Pancreas (tissue), 10 donors: ENCODE data around the gene DRAM2. TPM values are rescaled to one million over a fixed set of nuclear protein-coding genes. Genes with fewer than 3 reads are reported as not detected.

ENCODE experiments used
- ATAC-seq, 4 donors: fragments of 200-7000 bp; cut with Tn5 transposase; one replicate each; pipeline versions ENCODE4 v1.8.0 to v1.9.1; 2020; ENCODE audit warnings: mild to moderate bottlenecking in 4 of 4, moderate library complexity in 4 of 4
- DNase-seq, 6 donors: peaks; one replicate each; pipeline ENCODE4 v3.0.0-alpha.2; 2020
- FAIRE-seq: peaks from 2 replicates; lab custom pipeline; 2012; peaks lifted over from hg19 to GRCh38; lab: Jason Lieb, UNC
- H3K27ac ChIP-seq, 4 donors: fragments of 200-600 bp; sonication (generic); 1 replicate in 3 of 4; 2 replicates in 1 of 4; pipeline versions ENCODE4 v1.5.0 to v1.8.0; 2020
- H3K27me3 ChIP-seq, 4 donors: fragments of 200-600 bp; one replicate each; pipeline ENCODE4 v1.8.0; 2021
- H3K36me3 ChIP-seq, 3 donors: fragments of 200-600 bp; sonication (generic) in 1 of 3; one replicate each; pipeline versions ENCODE4 v1.5.0 to v1.8.0; 2020 to 2021
- H3K4me1 ChIP-seq, 3 donors: fragments of 200-600 bp; one replicate each; pipeline ENCODE4 v1.8.0; 2021
- H3K4me3 ChIP-seq, 4 donors: fragments of 200-600 bp; sonication (generic) in 2 of 4; one replicate each; pipeline versions ENCODE4 v1.5.0 to v1.8.0; 2020 to 2021
- H3K9me3 ChIP-seq, 4 donors: fragments of 200-600 bp; one replicate each; pipeline ENCODE4 v1.8.0; 2021
- CTCF ChIP-seq, 4 donors: fragments of 200-600 bp; sonication (generic) in 3 of 4; IDR thresholded peaks; one replicate each; pipeline versions ENCODE4 v1.5.0 to v1.8.0; 2021; ENCODE audit warnings: antibody characterized with exemption in 4 of 4
- WGBS, 2 donors: extraction: QIAGEN DNeasy Blood & Tissue Kit; methylation state at CpG; one replicate each; pipeline ENCODE4 v1.1.7; 2013; 5-methylcytosine and 5-hydroxymethylcytosine counted together
- intact Hi-C, 3 donors: fragments of 100-400 bp; cut with DNase I; formaldehyde crosslinking; loops; one replicate each; pipeline versions ENCODE4 v1.11.1 to v1.14.2; 2022
- polyA plus RNA-seq, 2 donors: library from polyadenylated mRNA; stranded (reverse); fragments of 200-250 nt; gene quantifications; one replicate each; pipeline ENCODE4 v1.2.3, GENCODE V29; 2013
- total RNA-seq, 6 donors: library from RNA; stranded (reverse); fragmentation: NEBNext Ultra II Directional in 4 of 6; extraction: Animal tissue kit (Norgen Biotek cat#: 25700) in 4 of 6; gene quantifications; one replicate each; pipeline versions ENCODE4 v1.2.1 to v1.2.4, GENCODE V29; 2021 to 2023
- donor health status: healthy with polysubstance abuse.
- donor health status: DM: no; HTN: no; CAD: no; lungs with moderate emphysema.
- donor health status: DM: no; HTN: no; CAD: no.
- donor health status: control.
- donor health status: control.
- donor health status: Bipolar disorder and iron deficiency.
- donor health status: DM: yes; HTN: yes; CAD: no.
- donor health status: DM: no; HTN: no; CAD: no.
- donor health status: DM: no; HTN: no; CAD: no.
- donor health status: DM: yes; HTN: yes; CAD: no.

Gene DRAM2
- total and polyA plus RNA-seq, 8 donors: 10.2 to 32.2 (median 16.6) TPM

GRCh38 chr1:111140680-111140967 lies 731 bp upstream of the DRAM2 start:
- no peak for DNase-seq

DNA sequence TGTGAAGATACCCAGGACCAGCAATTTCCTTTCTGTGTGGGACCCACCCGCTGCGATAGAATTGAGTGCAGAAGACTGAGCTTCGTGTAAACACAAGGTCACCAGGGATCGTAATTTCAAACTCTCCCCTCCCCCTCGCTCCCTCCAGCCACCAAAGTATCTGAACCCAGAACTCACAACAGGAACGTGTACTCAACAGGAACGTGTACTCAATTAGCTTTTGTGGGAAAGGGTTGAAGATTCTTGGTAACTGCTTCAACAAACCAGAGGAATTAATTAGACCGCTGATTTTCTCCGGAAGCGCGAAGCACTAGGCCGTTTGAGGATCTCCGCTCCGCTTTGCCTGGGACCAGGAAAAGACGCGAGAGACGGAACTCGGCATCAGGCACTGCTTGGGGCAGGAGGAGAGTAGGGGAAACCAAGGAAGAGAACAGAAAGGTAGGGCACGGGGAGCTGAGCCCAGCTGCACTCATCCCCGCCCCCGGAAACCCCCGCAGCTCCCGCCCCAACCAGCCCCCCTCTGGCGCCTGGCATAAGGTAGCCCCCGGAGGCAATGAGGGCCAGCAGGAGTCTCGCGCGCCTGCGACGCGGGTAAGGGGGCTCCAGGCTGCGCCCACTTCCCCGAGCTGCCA lies 453 bp downstream of the DRAM2 start:
- no peak for TF ChIP-seq CTCF (IDR thresholded peaks at IDR 0.05)
- peak overlapping the region; percentile 72 to 92 (median 86) for H3K27ac ChIP-seq
- H3K4me3 ChIP-seq: peak overlapping the region; percentile 87 to 93 (median 90)
- intact Hi-C loops: no loop called here
- no peaks in the 10 kb centered on the region for H3K9me3 ChIP-seq
- H3K4me1 ChIP-seq: peaks cover 8 to 23% (median 23%) of the 10 kb centered on the region in 3 donors
- no peaks in the 10 kb centered on the region for H3K27me3 ChIP-seq
- FAIRE-seq (no peak), DNase-seq (peak in 2 of 6 donors; percentile 18 to 29), ATAC-seq (peak; percentile 51 to 63 (median 58))
- H3K36me3 ChIP-seq: no peaks in the 10 kb centered on the region
- WGBS, 2 donors: 0% methylated on average over 33 of the region's 33 CpGs

More at GRCh38 chr1:111140680-111140967, 731 bp upstream of the DRAM2 start:
- Histone ChIP-seq H3K4me1 (peaks cover 8 to 23% (median 23%) of the 10 kb centered on the region in 3 donors), H3K27ac (peak overlapping the region; percentile 72 to 92 (median 86)), H3K27me3 (no peaks in the 10 kb centered on the region), H3K9me3 (no peaks in the 10 kb centered on the region), H3K4me3 (peak overlapping the region; percentile 87 to 93 (median 90)), H3K36me3 (no peaks in the 10 kb centered on the region)
- FAIRE-seq: no peak
- TF ChIP-seq CTCF (IDR thresholded peaks at IDR 0.05): no peak
- ATAC-seq: no peak
- 0 to 1% methylated on average over 8 to 9 of the region's 9 CpGs for WGBS, 2 donors
- intact Hi-C loops: no loop called here

DNA sequence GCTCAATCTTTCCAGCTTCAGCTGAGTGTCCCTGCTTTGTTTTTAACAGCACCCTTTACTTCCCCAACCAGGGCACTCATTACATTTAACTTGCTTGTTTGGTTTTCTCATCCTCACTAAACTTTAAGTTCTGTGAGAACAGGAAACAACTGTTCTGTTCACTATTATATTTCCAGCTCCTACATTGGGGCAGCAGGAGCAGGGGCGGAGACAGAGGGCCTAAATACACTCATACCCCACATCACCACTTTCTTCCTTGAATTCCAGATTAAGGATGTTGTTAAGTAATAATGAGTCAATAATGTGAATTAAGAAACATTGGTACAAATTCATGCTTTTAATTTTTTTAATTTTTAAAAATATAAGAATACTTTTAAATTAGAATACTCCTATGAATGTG lies 6.0 kb downstream of the DRAM2 start:
- DNase-seq: no peak
- H3K9me3 ChIP-seq: no peaks in the 10 kb centered on the region
- H3K4me3 ChIP-seq: no peak overlapping the region
- 94 to 99% methylated on average over 1 of the region's 1 CpG for WGBS, 2 donors
- FAIRE-seq: no peak
- no peaks in the 10 kb centered on the region for H3K27me3 ChIP-seq
- intact Hi-C loops: no loop called here
- peaks cover 2 to 3% (median 2%) of the 10 kb centered on the region in 3 donors for H3K4me1 ChIP-seq
- H3K36me3 ChIP-seq: peaks cover 0 to 17% (median 0%) of the 10 kb centered on the region in 3 donors
- TF ChIP-seq CTCF (IDR thresholded peaks at IDR 0.05): no peak
- peak in 1 of 4 donors; percentile 17 for ATAC-seq
- H3K27ac ChIP-seq: no peak overlapping the region

DNA sequence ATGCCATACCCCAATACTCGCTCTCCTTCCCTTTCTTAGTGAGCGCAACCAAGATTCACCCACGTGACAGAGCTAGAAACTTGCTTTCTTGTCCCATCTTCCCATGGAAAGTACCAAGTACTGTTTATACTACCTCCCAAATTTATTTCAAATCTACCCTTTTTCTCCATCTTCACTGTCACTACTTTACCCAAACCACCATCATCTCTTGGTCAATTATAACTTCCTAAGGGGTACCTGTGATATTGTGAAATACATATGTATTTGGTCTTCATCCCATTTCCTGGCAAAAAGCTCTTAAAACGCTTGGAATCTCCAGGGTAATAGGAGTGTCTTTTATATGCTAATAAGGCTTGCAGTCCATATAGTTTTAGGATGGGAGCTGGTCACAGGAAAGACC lies 8.2 kb downstream of the DRAM2 start:
- peaks cover 0 to 17% (median 0%) of the 10 kb centered on the region in 3 donors for H3K36me3 ChIP-seq
- H3K4me1 ChIP-seq: no peaks in the 10 kb centered on the region
- FAIRE-seq (no peak), ATAC-seq (no peak), DNase-seq (no peak)
- H3K4me3 ChIP-seq: no peak overlapping the region
- H3K27ac ChIP-seq: no peak overlapping the region
- H3K27me3 ChIP-seq: no peaks in the 10 kb centered on the region
- WGBS, 2 donors: 87 to 90% methylated on average over 4 of the region's 4 CpGs
- intact Hi-C loops: no loop called here
- no peak for TF ChIP-seq CTCF (IDR thresholded peaks at IDR 0.05)
- H3K9me3 ChIP-seq: no peaks in the 10 kb centered on the region

GRCh38 chr1:111129376-111129775 lies 10.5 kb downstream of the DRAM2 start:
- Histone ChIP-seq H3K27me3 (no peaks in the 10 kb centered on the region), H3K27ac (no peak overlapping the region), H3K9me3 (no peaks in the 10 kb centered on the region), H3K36me3 (peaks cover 0 to 17% (median 0%) of the 10 kb centered on the region in 3 donors), H3K4me1 (no peaks in the 10 kb centered on the region), H3K4me3 (no peak overlapping the region)
- no peak for TF ChIP-seq CTCF (IDR thresholded peaks at IDR 0.05)
- WGBS, 2 donors: 35 to 41% methylated on average over 1 of the region's 1 CpG
- intact Hi-C loops: no loop called here
- no peak for DNase-seq
- no peak for FAIRE-seq
- ATAC-seq: no peak
